K562 (cell line): Measurements from ENCODE around the gene DHX38. TPM values are rescaled to one million over a fixed set of nuclear protein-coding genes. Genes with fewer than 3 reads are reported as not detected.

Experiments used
- ATAC-seq: fragments of 200-7000 bp; cut with Tn5 transposase; 3 replicates; pipeline ENCODE4 v1.9.1; 2020; ENCODE audit warnings: moderate library complexity
- BruUV-seq: library from RNA; stranded (reverse); fragments of 400-500 nt; replicated peaks from 2 replicates; lab custom pipeline; 2021; lab: Mats Ljungman, UMichigan
- CTCF ChIA-PET: fragments of 300-600 bp; formaldehyde crosslinking; extraction: SDS; loops from one replicate; lab custom pipeline; 2021; ENCODE audit warnings: low intra/inter-chr PET ratio; lab: Yijun Ruan, JAX
- POLR2A ChIA-PET: fragments of 300-600, 350-650 bp; sonication (Branson Sonifier 250); formaldehyde crosslinking; extraction: SDS; loops from one replicate; lab custom pipeline; 2021; ENCODE audit warnings: antibody characterized with exemption, inconsistent platforms; lab: Yijun Ruan, JAX
- DNase-seq, 4 experiments: peaks; one replicate each; pipeline versions ENCODE4 v3.0.0 to v3.0.0-alpha.2; 2011 to 2018; ENCODE audit warnings: low spot score in 3 of 4, mixed read lengths in 3 of 4; ENCODE audit errors: extremely low read depth in 1 of 4
- FAIRE-seq: peaks from 2 replicates; lab custom pipeline; 2011; peaks lifted over from hg19 to GRCh38; lab: Jason Lieb, UNC
- H2AFZ ChIP-seq: 2 replicates; pipeline ENCODE4 v1.6.0; 2011; ENCODE audit warnings: low read depth, low read length, control low read depth, inconsistent platforms
- H3K27ac ChIP-seq: fragments of 200-600 bp; 3 replicates; pipeline ENCODE4 v1.8.0; 2011; ENCODE audit warnings: low read depth, mild to moderate bottlenecking, control low read depth, inconsistent platforms, low read length, moderate library complexity, mixed read lengths; ENCODE audit errors: extremely low read depth
- H3K27me3 ChIP-seq, 2 experiments: fragments of 300-600 bp in 1 of 2; 2 replicates in 1 of 2; 3 replicates in 1 of 2; pipeline versions ENCODE4 v1.6.0 to v1.8.0; 2011; ENCODE audit warnings: inconsistent platforms in 2 of 2, low read length in 2 of 2, mild to moderate bottlenecking in 1 of 2, mixed read lengths in 1 of 2, moderate library complexity in 1 of 2; ENCODE audit not compliant: control insufficient read depth in 2 of 2, insufficient read depth in 2 of 2
- H3K36me3 ChIP-seq: fragments of 300-600 bp; 3 replicates; pipeline ENCODE4 v1.8.0; 2011; ENCODE audit warnings: mild to moderate bottlenecking, low read length, inconsistent platforms; ENCODE audit not compliant: control insufficient read depth, insufficient read depth
- H3K4me1 ChIP-seq, 2 experiments: fragments of 200-600 bp in 1 of 2; replicated peaks in 1 of 2; 2 replicates in 1 of 2; 3 replicates in 1 of 2; pipeline versions ENCODE4 v1.5.1 to v1.8.0; 2011; ENCODE audit warnings: inconsistent platforms in 2 of 2, low read length in 2 of 2, mild to moderate bottlenecking in 1 of 2, mixed read lengths in 1 of 2, moderate library complexity in 1 of 2; ENCODE audit not compliant: control insufficient read depth in 2 of 2, insufficient read depth in 2 of 2
- H3K4me2 ChIP-seq: 2 replicates; pipeline ENCODE4 v1.6.1; 2011; ENCODE audit warnings: low read length, control low read depth, inconsistent platforms, mixed read lengths; ENCODE audit not compliant: insufficient read depth
- H3K4me3 ChIP-seq: fragments of 200-600 bp; sonication (generic), shearing (Covaris generic); 2 replicates; pipeline ENCODE4 v1.5.1; 2016; ENCODE audit warnings: control low read depth, inconsistent platforms
- H3K79me2 ChIP-seq: fragments of 200-600 bp; 3 replicates; pipeline ENCODE4 v1.8.0; 2011; ENCODE audit warnings: low read length, inconsistent platforms; ENCODE audit not compliant: control insufficient read depth, insufficient read depth
- H3K9ac ChIP-seq, 2 experiments: 2 replicates each; pipeline versions ENCODE4 v1.6.0 to v1.6.1; 2011; ENCODE audit warnings: low read depth in 2 of 2, low read length in 2 of 2, control low read depth in 1 of 2, inconsistent platforms in 1 of 2, mild to moderate bottlenecking in 1 of 2, mixed read lengths in 1 of 2; ENCODE audit not compliant: insufficient read depth in 1 of 2
- H3K9me1 ChIP-seq: one replicate; pipeline ENCODE4 v1.6.0; 2011; ENCODE audit warnings: inconsistent platforms, mild to moderate bottlenecking, low read length, moderate library complexity; ENCODE audit not compliant: control insufficient read depth, insufficient read depth
- H3K9me3 ChIP-seq: replicated peaks from 2 replicates; pipeline ENCODE4 v1.5.1; 2011; ENCODE audit warnings: low read depth, low read length, inconsistent platforms; ENCODE audit not compliant: control insufficient read depth, insufficient read depth
- H4K20me1 ChIP-seq: replicated peaks from 2 replicates; pipeline ENCODE4 v1.6.1; 2011; ENCODE audit warnings: low read length, inconsistent platforms, mixed read lengths; ENCODE audit not compliant: control insufficient read depth, insufficient read depth
- LARP7 ChIP-seq: fragments of 450-650 bp; IDR thresholded peaks from 2 replicates; pipeline ENCODE4 v1.6.1; 2016
- MAFF ChIP-seq: IDR thresholded peaks from 2 replicates; pipeline ENCODE4 v1.6.1; 2012; ENCODE audit warnings: low read length, improper control_type of control experiment
- MIER1 ChIP-seq: fragments of 450-650 bp; IDR thresholded peaks from 2 replicates; pipeline ENCODE4 v1.6.1; 2016; ENCODE audit warnings: antibody characterized with exemption, mild to moderate bottlenecking, low read depth
- NELFE ChIP-seq: IDR thresholded peaks from 2 replicates; pipeline ENCODE4 v1.6.1; 2011; ENCODE audit warnings: mild to moderate bottlenecking; ENCODE audit not compliant: insufficient read depth, insufficient read length
- NR4A1 ChIP-seq, 2 experiments: fragments of 250-450 bp in 1 of 2; fragments of 450-650 bp in 1 of 2; sonication (Bioruptor Pico) in 1 of 2; IDR thresholded peaks; 2 replicates each; pipeline versions ENCODE4 v1.4.0 to v1.6.1; 2016 to 2020; ENCODE audit warnings: mild to moderate bottlenecking in 2 of 2, missing compliant biosample characterization in 1 of 2, missing genetic modification characterization in 1 of 2, moderate library complexity in 1 of 2
- STAT5B ChIP-seq: fragments of 250-450 bp; sonication (Bioruptor Pico); IDR thresholded peaks from 2 replicates; pipeline ENCODE4 v1.8.0; 2021; ENCODE audit warnings: mild to moderate bottlenecking, inconsistent platforms
- TAL1 ChIP-seq: fragments of 450-650 bp; IDR thresholded peaks from 2 replicates; pipeline ENCODE4 v1.6.1; 2016; ENCODE audit warnings: mild to moderate bottlenecking
- TARDBP ChIP-seq: fragments of 450-650 bp; IDR thresholded peaks from 2 replicates; pipeline ENCODE4 v1.6.1; 2016
- TBP ChIP-seq: optimal IDR thresholded peaks from 2 replicates; pipeline ENCODE3; 2011; ENCODE audit warnings: low read depth, low read length, improper control_type of control experiment
- ZNF24 ChIP-seq: fragments of 450-650 bp; IDR thresholded peaks from 2 replicates; pipeline ENCODE4 v1.6.1; 2016
- ZNF584 ChIP-seq: fragments of 200-800 bp; sonication (Bioruptor generic); IDR thresholded peaks from 2 replicates; pipeline ENCODE4 v1.6.1; 2016; ENCODE audit warnings: low read depth, mild to moderate bottlenecking, missing genetic modification characterization, missing compliant biosample characterization
- ZNF699 ChIP-seq: fragments of 250-450 bp; sonication (Bioruptor Pico); IDR thresholded peaks from 2 replicates; pipeline ENCODE4 v1.8.0; 2021; ENCODE audit warnings: mild to moderate bottlenecking, moderate library complexity; ENCODE audit not compliant: insufficient replicate concordance
- WGBS: fragments of 100-300 bp; shearing (Covaris generic); methylation state at CpG from one replicate; pipeline ENCODE4 v1.1.6; 2016; ENCODE audit warnings: low coverage, mixed read lengths; ENCODE audit not compliant: insufficient coverage; ENCODE audit errors: missing lambda C conversion rate; 5-methylcytosine and 5-hydroxymethylcytosine counted together
- in situ Hi-C: fragments of 300-500 bp; cut with MboI; formaldehyde crosslinking; loops from 4 replicates; pipeline ENCODE4 v1.15.0; 2018; ENCODE audit warnings: inconsistent platforms, mixed read lengths
- intact Hi-C: fragments of 100-400 bp; cut with micrococcal nuclease; formaldehyde crosslinking; loops from 2 replicates; pipeline ENCODE4 v1.14.2; 2022
- polyA plus RNA-seq, 8 experiments: library from polyadenylated mRNA; depleted of rRNA in 4 of 8; stranded (reverse) in 5 of 8; unstranded in 3 of 8; fragments of >200 nt; fragmentation: Nextera tagmentation in 2 of 8; fragmentation: Illumina TruSeq in 1 of 8; extraction: Ambion mirVana in 2 of 8; extraction: Trizol in 1 of 8; gene quantifications; 2 replicates each; pipeline versions ENCODE4 v1.2.1 to v1.2.3, GENCODE V29; 2011 to 2014; ENCODE audit warnings: inconsistent platforms in 1 of 8, missing spikeins in 1 of 8
- total RNA-seq, 7 experiments: library from RNA; depleted of rRNA in 6 of 7; stranded (reverse); fragments of >200 nt in 6 of 7; fragmentation: Illumina TruSeq in 2 of 7; extraction: Trizol in 2 of 7; gene quantifications; 2 replicates each; pipeline versions ENCODE4 v1.2.1 to v1.2.3, GENCODE V29; 2011 to 2021; ENCODE audit warnings: low replicate concordance in 1 of 7
- TF ChIP-seq, protein P1 (sequence below): sonication (generic); formaldehyde crosslinking; IDR thresholded peaks from 2 replicates; pipeline ENCODE4 v1.8.1; 2023; ENCODE audit warnings: missing genetic modification reagents, mild to moderate bottlenecking, borderline replicate concordance
- TF ChIP-seq, protein P2 (sequence below): sonication (generic); formaldehyde crosslinking; IDR thresholded peaks from 2 replicates; pipeline ENCODE4 v1.8.1; 2022; ENCODE audit warnings: missing genetic modification reagents
- TF ChIP-seq, protein P3 (sequence below): fragments of 450-650 bp; IDR thresholded peaks from 2 replicates; pipeline ENCODE4 v1.6.1; 2016; ENCODE audit warnings: mild to moderate bottlenecking

DHX38 gene
- total and polyA plus RNA-seq, 9 of the 15 experiments (the other 6 are each of a cell fraction or from before 2014, with no cell fraction given), result 2.8 to 76.8 (median 40.8) TPM

DNA sequence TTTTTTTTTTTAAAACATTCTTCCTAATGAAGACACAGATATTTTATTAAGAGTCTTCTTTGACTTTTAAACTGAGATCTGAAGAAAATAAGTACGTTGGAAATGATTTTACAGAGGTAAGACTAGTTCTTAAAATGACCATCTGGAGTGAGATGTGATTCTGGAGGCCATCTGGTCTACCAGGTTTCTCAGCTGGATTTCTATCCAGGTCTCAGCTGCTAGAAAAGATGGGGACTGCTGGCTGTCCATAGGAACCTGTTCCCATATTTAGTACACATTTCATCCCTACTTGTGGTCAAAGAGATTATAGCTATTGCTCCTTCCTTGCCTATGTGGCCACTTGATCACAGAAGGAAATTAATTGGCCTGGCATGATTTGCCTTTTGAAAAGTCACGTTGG is 66.2 kb downstream of the DHX38 start:
- H3K27ac ChIP-seq, result no peak overlapping the region
- no peaks in the 10 kb centered on the region for H4K20me1 ChIP-seq
- WGBS, result 0% methylated on average over 2 of the region's 2 CpGs
- no peak overlapping the region for H2AFZ ChIP-seq
- intact Hi-C loops, result loop anchor here (10.0 kb wide), 1 partner anchor 95 kb away; the partner anchor contains the start of gene HPR
- no TSS peak for BruUV-seq
- DNase-seq (no peak), FAIRE-seq (no peak), ATAC-seq (no peak)
- H3K79me2 ChIP-seq, result no peaks in the 10 kb centered on the region
- H3K4me3 ChIP-seq, result no peak overlapping the region
- H3K36me3 ChIP-seq, result no peaks in the 10 kb centered on the region
- no peak overlapping the region for H3K9ac ChIP-seq
- no peaks in the 10 kb centered on the region for H3K4me1 ChIP-seq
- ChIA-PET CTCF (no interaction called here), POLR2A (interaction anchor here (0.7 to 1.5 kb wide), 2 partner anchors 9 to 1912 kb away, joined by 3 to 4 read pairs; no protein-coding TSS in a partner anchor)
- no peaks in the 10 kb centered on the region for H3K9me1 ChIP-seq
- peaks cover 0 to 10% of the 10 kb centered on the region in 2 experiments; a peak in 3 of 5 replicates for H3K27me3 ChIP-seq
- H3K4me2 ChIP-seq, result no peak overlapping the region
- TF ChIP-seq NELFE, result no peak
- no peak for TF ChIP-seq MAFF
- TF ChIP-seq, protein P1, sequence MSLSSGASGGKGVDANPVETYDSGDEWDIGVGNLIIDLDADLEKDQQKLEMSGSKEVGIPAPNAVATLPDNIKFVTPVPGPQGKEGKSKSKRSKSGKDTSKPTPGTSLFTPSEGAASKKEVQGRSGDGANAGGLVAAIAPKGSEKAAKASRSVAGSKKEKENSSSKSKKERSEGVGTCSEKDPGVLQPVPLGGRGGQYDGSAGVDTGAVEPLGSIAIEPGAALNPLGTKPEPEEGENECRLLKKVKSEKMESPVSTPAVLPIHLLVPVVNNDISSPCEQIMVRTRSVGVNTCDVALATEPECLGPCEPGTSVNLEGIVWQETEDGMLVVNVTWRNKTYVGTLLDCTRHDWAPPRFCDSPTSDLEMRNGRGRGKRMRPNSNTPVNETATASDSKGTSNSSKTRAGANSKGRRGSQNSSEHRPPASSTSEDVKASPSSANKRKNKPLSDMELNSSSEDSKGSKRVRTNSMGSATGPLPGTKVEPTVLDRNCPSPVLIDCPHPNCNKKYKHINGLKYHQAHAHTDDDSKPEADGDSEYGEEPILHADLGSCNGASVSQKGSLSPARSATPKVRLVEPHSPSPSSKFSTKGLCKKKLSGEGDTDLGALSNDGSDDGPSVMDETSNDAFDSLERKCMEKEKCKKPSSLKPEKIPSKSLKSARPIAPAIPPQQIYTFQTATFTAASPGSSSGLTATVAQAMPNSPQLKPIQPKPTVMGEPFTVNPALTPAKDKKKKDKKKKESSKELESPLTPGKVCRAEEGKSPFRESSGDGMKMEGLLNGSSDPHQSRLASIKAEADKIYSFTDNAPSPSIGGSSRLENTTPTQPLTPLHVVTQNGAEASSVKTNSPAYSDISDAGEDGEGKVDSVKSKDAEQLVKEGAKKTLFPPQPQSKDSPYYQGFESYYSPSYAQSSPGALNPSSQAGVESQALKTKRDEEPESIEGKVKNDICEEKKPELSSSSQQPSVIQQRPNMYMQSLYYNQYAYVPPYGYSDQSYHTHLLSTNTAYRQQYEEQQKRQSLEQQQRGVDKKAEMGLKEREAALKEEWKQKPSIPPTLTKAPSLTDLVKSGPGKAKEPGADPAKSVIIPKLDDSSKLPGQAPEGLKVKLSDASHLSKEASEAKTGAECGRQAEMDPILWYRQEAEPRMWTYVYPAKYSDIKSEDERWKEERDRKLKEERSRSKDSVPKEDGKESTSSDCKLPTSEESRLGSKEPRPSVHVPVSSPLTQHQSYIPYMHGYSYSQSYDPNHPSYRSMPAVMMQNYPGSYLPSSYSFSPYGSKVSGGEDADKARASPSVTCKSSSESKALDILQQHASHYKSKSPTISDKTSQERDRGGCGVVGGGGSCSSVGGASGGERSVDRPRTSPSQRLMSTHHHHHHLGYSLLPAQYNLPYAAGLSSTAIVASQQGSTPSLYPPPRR (CRISPR knock-in tag), result no peak
- no peak for TF ChIP-seq LARP7
- TF ChIP-seq ZNF24, result no peak
- TF ChIP-seq, protein P2, sequence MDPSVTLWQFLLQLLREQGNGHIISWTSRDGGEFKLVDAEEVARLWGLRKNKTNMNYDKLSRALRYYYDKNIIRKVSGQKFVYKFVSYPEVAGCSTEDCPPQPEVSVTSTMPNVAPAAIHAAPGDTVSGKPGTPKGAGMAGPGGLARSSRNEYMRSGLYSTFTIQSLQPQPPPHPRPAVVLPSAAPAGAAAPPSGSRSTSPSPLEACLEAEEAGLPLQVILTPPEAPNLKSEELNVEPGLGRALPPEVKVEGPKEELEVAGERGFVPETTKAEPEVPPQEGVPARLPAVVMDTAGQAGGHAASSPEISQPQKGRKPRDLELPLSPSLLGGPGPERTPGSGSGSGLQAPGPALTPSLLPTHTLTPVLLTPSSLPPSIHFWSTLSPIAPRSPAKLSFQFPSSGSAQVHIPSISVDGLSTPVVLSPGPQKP (CRISPR knock-in tag), result no peak
- no peak for TF ChIP-seq ZNF584 (CRISPR knock-in tag)
- TF ChIP-seq TBP, result no peak
- TF ChIP-seq MIER1, result no peak
- no peak for TF ChIP-seq ZNF699 (CRISPR knock-in tag)
- no peak for TF ChIP-seq STAT5B (CRISPR knock-in tag)
- no peak for TF ChIP-seq TARDBP
- TF ChIP-seq, protein P3, sequence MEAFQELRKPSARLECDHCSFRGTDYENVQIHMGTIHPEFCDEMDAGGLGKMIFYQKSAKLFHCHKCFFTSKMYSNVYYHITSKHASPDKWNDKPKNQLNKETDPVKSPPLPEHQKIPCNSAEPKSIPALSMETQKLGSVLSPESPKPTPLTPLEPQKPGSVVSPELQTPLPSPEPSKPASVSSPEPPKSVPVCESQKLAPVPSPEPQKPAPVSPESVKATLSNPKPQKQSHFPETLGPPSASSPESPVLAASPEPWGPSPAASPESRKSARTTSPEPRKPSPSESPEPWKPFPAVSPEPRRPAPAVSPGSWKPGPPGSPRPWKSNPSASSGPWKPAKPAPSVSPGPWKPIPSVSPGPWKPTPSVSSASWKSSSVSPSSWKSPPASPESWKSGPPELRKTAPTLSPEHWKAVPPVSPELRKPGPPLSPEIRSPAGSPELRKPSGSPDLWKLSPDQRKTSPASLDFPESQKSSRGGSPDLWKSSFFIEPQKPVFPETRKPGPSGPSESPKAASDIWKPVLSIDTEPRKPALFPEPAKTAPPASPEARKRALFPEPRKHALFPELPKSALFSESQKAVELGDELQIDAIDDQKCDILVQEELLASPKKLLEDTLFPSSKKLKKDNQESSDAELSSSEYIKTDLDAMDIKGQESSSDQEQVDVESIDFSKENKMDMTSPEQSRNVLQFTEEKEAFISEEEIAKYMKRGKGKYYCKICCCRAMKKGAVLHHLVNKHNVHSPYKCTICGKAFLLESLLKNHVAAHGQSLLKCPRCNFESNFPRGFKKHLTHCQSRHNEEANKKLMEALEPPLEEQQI, result no peak
- TF ChIP-seq TAL1, result no peak
- TF ChIP-seq NR4A1 (CRISPR knock-in tag; IDR thresholded peaks at IDR 0.05), result no peak
- no peak for TF ChIP-seq NR4A1 (tag; IDR thresholded peaks at IDR 0.05)
- in situ Hi-C loops, result no loop called here
- no peaks in the 10 kb centered on the region for H3K9me3 ChIP-seq
